Uterus (tissue), 4 donors: Measurements from ENCODE around the gene NUTF2. TPM values are rescaled to one million over a fixed set of nuclear protein-coding genes. Genes with fewer than 3 reads are reported as not detected.

Source experiments
- DNase-seq, 2 donors: peaks; one replicate each; pipeline ENCODE4 v3.0.0-alpha.2; 2019 to 2020
- H3K27ac ChIP-seq, 2 donors: fragments of 200-600 bp; sonication (generic); 1 replicate in 1 of 2; 2 replicates in 1 of 2; pipeline ENCODE4 v1.5.1; 2016 to 2018
- H3K27me3 ChIP-seq, 2 donors: fragments of 200-600 bp; sonication (generic); one replicate each; pipeline ENCODE4 v1.5.1; 2018 to 2019; ENCODE audit warnings: control low read depth in 1 of 2
- H3K36me3 ChIP-seq, 2 donors: fragments of 200-600 bp; sonication (generic); one replicate each; pipeline ENCODE4 v1.5.1; 2019; ENCODE audit warnings: control low read depth in 1 of 2
- H3K4me1 ChIP-seq, 2 donors: fragments of 200-600 bp; sonication (generic); one replicate each; pipeline ENCODE4 v1.5.1; 2018 to 2019; ENCODE audit warnings: control low read depth in 1 of 2
- H3K4me3 ChIP-seq, 2 donors: fragments of 200-600 bp; sonication (generic); 1 replicate in 1 of 2; 2 replicates in 1 of 2; pipeline ENCODE4 v1.5.1; 2018 to 2019; ENCODE audit warnings: mild to moderate bottlenecking in 1 of 2
- H3K9me3 ChIP-seq, 2 donors: fragments of 200-600 bp; sonication (generic); one replicate each; pipeline ENCODE4 v1.5.1; 2019; ENCODE audit warnings: control low read depth in 1 of 2
- POLR2A ChIP-seq, 2 donors: fragments of 450-650 bp; IDR thresholded peaks; one replicate each; pipeline ENCODE4 v1.6.1; 2016; ENCODE audit warnings: antibody characterized with exemption in 2 of 2, mild to moderate bottlenecking in 1 of 2, moderate library complexity in 1 of 2
- intact Hi-C: fragments of 100-400 bp; cut with DNase I; formaldehyde crosslinking; loops from one replicate; pipeline ENCODE4 v1.15.1; 2023; ENCODE audit warnings: low total_unique reads
- total RNA-seq, 4 donors: library from RNA; depleted of rRNA in 3 of 4; stranded (reverse); fragments of >200 nt in 3 of 4; gene quantifications; one replicate each; pipeline versions ENCODE4 v1.1.0 to v1.2.4, GENCODE V29; 2014 to 2023
- TF ChIP-seq, protein P1 (sequence below), 4 experiments: fragments of 200-600 bp in 2 of 4; fragments of 450-650 bp in 2 of 4; sonication (generic) in 2 of 4; IDR thresholded peaks; one replicate each; pipeline ENCODE4 v1.5.1; 2016 to 2019; ENCODE audit warnings: antibody characterized with exemption in 4 of 4, mild to moderate bottlenecking in 2 of 4, moderate library complexity in 1 of 4
- donor health status: DM: yes; HTN: yes; CAD: no.

Gene NUTF2
- total RNA-seq, 4 donors from 2014 or later, result 43.8 to 76.1 (median 65.4) TPM

DNA sequence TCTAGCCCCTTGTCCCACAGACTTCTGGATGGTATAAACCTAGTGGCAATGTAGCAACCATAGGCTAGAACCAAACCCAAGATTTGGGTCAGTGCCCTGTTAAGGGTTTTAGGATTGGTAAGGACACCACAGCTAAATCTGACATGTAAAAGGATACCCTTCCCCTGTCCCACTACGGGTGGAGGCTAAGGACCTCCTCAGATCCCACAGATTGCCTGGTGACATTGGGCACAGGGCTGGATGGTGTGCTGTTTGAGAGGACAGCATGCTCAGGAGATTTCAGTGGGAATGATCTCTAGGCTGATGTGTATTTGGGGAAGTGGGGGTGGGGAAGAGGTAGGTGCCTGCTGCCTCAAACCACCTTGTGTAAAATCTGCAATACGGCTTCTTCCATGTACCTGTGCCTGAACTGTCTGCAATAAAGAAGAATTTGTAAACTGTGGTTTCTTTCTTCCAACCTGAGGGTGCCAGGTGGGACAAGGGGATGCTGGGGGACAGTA is 25.4 kb downstream of the NUTF2 start:
- TF ChIP-seq POLR2A (IDR thresholded peaks at IDR 0.05), result no peak
- TF ChIP-seq, protein P1, sequence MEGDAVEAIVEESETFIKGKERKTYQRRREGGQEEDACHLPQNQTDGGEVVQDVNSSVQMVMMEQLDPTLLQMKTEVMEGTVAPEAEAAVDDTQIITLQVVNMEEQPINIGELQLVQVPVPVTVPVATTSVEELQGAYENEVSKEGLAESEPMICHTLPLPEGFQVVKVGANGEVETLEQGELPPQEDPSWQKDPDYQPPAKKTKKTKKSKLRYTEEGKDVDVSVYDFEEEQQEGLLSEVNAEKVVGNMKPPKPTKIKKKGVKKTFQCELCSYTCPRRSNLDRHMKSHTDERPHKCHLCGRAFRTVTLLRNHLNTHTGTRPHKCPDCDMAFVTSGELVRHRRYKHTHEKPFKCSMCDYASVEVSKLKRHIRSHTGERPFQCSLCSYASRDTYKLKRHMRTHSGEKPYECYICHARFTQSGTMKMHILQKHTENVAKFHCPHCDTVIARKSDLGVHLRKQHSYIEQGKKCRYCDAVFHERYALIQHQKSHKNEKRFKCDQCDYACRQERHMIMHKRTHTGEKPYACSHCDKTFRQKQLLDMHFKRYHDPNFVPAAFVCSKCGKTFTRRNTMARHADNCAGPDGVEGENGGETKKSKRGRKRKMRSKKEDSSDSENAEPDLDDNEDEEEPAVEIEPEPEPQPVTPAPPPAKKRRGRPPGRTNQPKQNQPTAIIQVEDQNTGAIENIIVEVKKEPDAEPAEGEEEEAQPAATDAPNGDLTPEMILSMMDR (IDR thresholded peaks at IDR 0.05), result no peak
- peaks cover 3 to 11% of the 10 kb centered on the region in 2 donors for H3K4me1 ChIP-seq
- intact Hi-C loops, result no loop called here
- H3K9me3 ChIP-seq, result no peaks in the 10 kb centered on the region
- H3K36me3 ChIP-seq, result no peaks in the 10 kb centered on the region
- no peaks in the 10 kb centered on the region for H3K27me3 ChIP-seq
- H3K4me3 ChIP-seq, result peak overlapping the region in 1 of 2 donors; percentile 96
- H3K27ac ChIP-seq, result peak overlapping the region; percentile 76 to 77
- DNase-seq, result no peak

DNA sequence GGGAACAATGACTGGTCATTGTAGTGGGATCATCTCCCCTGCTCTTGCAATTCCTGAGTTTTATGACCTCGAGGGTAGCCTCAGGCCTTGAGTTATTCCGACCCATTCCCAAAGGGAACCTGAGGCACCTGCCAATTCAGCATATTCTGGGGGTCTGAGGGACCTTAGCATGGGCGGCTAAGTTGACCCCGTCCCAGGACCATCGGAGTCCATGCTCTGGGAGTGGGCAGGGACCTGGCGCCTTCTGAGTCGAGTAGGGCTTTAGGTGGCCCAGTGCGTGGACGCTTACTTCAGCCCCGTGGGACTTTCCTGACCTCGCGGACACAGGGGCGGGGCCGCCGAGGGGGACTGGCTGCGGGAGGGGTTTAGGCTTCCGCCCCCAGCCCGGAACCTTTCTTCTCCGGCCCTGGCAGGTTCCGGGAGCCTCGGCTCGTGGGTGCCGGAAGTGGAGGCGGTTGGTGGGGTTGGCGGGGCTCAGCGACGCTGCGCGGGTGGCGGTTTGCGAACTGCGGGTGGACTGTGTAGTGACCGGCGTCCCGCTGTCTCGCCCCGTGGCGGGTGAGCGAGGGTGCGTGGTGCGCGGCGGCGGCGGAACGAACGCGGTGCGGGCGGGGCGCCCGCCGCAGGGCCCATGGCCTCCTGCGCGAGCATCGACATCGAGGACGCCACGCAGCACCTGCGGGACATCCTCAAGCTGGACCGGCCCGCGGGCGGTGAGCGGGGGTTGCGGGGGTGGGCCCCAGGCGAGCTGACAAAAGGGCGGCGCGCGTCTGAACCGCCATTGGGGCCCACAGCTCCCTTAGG is 26.1 kb downstream of the NUTF2 start, which contains the start of gene EDC4:
Gene EDC4 (plus strand): TSS at position 422 of the 804 bp plus-strand sequence. CDS start 210 bp downstream, at position 632.
- TF ChIP-seq, protein P1 (IDR thresholded peaks at IDR 0.05), result peak in 1 of 4 experiments; percentile 29
- TF ChIP-seq POLR2A (IDR thresholded peaks at IDR 0.05), result peak in 1 of 2 donors; percentile 73
- DNase-seq, result peak; percentile 75 to 85
- intact Hi-C loops, result no loop called here
- Histone ChIP-seq H3K36me3 (no peaks in the 10 kb centered on the region), H3K27ac (peak within 1 kb of the TSS; percentile 76 to 77), H3K4me1 (peaks cover 3 to 11% of the 10 kb centered on the region in 2 donors), H3K27me3 (no peaks in the 10 kb centered on the region), H3K4me3 (peak within 1 kb of the TSS; percentile 78 to 96), H3K9me3 (no peaks in the 10 kb centered on the region)

DNA sequence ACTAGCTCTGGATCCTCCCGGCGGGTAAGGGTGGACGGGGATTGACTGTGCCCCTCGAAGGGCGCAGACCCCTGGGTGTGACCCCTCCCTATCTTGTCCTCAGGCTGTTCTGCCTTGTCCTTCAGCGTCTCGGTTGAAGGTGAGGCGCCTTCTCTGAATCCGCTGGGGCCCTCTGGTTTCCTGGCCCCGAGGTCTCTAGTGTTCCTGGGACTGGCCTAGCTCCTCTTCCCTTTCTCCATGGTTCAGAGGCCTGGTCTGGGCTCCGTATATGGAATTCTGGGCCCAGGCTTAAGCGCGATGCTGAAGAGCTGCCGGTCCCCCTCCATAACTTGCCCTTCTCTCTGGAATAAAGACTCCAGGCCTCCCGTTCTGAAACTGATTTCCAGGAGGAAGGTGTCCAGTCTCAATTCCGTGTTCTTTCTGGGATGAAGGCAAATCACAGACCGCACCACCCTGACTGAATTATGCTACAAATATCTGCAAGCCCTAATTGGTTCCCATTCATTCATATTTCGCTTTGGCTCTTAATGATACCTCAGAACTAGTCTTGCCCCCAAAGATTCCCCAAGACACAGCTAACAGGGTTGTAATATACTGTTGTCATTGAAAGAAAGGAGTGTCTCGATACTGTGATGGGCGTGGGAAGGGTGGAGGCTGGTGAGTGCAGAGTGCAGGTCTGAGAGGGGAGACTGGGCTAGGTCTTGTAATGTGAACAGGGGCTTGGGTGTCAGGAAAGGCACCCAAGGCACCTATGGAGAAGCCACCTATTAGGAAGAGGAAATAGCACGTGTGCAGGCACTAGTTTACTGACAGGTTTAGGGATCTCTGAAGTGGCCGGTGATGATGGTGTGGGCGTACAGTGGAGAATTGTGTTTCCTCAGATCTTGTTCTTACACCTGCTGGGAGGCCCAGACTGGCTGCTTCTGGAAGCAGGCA is 27.0 kb downstream of the NUTF2 start:
- Histone ChIP-seq H3K4me3 (peak overlapping the region; percentile 78 to 96), H3K36me3 (no peaks in the 10 kb centered on the region), H3K27ac (peak overlapping the region; percentile 76 to 77), H3K9me3 (no peaks in the 10 kb centered on the region), H3K4me1 (peaks cover 3 to 11% of the 10 kb centered on the region in 2 donors), H3K27me3 (no peaks in the 10 kb centered on the region)
- DNase-seq, result no peak
- TF ChIP-seq POLR2A (IDR thresholded peaks at IDR 0.05), result no peak
- TF ChIP-seq, protein P1 (IDR thresholded peaks at IDR 0.05), result no peak
- intact Hi-C loops, result no loop called here

DNA sequence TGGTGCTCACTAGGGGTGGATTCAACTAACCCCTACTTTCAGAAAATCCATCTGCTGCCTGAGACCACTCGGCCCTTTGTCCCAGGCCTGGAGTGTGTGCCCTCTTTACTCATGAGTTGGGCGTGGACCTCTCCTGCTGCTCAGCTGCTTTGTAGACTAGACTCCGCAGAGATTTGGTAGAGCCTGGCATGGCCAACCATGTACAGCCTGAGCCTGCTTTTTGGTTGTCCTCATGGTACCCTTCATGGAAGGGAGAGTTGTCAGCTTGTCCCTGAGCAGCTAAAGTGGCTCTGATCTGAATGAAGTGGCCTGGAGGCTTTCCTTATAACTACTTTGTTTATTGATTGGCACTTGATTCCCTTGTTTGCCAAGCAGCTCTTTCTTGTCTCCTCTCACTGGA is 27.6 kb downstream of the NUTF2 start:
- H3K27me3 ChIP-seq, result no peaks in the 10 kb centered on the region
- DNase-seq, result no peak
- no peaks in the 10 kb centered on the region for H3K9me3 ChIP-seq
- no peak for TF ChIP-seq POLR2A (IDR thresholded peaks at IDR 0.05)
- TF ChIP-seq, protein P1 (IDR thresholded peaks at IDR 0.05), result no peak
- intact Hi-C loops, result no loop called here
- H3K27ac ChIP-seq, result no peak overlapping the region
- H3K4me3 ChIP-seq, result peak overlapping the region in 1 of 2 donors; percentile 96
- H3K36me3 ChIP-seq, result no peaks in the 10 kb centered on the region
- peaks cover 3 to 11% of the 10 kb centered on the region in 2 donors for H3K4me1 ChIP-seq
